GM12874 (cell line): ENCODE results near the gene PDP2.

Source experiments
- TF ChIP-seq, protein P1 (sequence below): IDR thresholded peaks from 2 replicates; pipeline ENCODE4 v1.5.1; 2011; ENCODE audit warnings: low read depth, mild to moderate bottlenecking, control low read depth, low read length, moderate library complexity; ENCODE audit not compliant: insufficient read depth

The PDP2 gene

DNA sequence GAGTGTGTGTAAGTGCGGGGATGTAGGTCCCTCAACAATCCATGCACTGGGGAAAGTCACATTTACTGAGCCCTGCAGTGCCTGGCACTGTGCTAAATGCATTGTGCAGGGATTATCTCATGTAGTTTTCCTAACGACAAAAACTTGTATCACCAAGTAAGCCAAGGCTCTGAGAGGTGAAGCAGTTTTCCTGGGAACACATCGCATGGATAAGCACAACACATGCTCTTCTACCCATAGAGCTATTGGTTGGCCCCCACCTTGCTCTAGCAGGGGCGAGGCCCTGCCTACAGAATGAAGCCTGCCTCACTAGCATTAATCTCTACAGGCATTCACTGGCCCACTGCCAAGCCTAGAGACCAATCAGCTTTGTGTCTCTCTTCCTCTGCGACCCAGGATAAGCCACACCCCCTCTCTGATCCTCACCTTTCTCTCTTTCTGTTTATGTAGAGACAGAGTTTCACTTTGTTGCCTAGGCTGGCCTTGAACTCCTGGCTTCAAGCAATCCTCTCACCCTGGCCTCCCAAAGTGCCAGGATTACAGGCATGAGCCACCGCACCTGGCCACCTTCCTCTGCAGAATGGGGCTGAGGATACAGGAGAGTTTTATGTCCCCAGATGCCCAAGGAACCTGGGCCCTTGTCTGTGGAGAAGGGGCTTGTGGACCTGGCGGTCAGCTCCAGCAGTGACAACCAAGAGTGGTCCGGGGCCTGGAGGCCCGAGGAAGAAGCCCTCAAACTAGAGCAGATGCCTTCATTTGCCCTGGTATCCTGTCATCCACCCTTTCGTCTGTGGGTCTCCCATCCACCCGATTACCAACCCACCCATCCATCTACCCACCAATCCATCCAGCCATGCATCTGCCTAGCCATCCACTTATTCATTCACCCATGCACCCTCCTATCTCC lies 25.6 kb downstream of the PDP2 start:
- TF ChIP-seq, protein P1, sequence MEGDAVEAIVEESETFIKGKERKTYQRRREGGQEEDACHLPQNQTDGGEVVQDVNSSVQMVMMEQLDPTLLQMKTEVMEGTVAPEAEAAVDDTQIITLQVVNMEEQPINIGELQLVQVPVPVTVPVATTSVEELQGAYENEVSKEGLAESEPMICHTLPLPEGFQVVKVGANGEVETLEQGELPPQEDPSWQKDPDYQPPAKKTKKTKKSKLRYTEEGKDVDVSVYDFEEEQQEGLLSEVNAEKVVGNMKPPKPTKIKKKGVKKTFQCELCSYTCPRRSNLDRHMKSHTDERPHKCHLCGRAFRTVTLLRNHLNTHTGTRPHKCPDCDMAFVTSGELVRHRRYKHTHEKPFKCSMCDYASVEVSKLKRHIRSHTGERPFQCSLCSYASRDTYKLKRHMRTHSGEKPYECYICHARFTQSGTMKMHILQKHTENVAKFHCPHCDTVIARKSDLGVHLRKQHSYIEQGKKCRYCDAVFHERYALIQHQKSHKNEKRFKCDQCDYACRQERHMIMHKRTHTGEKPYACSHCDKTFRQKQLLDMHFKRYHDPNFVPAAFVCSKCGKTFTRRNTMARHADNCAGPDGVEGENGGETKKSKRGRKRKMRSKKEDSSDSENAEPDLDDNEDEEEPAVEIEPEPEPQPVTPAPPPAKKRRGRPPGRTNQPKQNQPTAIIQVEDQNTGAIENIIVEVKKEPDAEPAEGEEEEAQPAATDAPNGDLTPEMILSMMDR, result no peak

DNA sequence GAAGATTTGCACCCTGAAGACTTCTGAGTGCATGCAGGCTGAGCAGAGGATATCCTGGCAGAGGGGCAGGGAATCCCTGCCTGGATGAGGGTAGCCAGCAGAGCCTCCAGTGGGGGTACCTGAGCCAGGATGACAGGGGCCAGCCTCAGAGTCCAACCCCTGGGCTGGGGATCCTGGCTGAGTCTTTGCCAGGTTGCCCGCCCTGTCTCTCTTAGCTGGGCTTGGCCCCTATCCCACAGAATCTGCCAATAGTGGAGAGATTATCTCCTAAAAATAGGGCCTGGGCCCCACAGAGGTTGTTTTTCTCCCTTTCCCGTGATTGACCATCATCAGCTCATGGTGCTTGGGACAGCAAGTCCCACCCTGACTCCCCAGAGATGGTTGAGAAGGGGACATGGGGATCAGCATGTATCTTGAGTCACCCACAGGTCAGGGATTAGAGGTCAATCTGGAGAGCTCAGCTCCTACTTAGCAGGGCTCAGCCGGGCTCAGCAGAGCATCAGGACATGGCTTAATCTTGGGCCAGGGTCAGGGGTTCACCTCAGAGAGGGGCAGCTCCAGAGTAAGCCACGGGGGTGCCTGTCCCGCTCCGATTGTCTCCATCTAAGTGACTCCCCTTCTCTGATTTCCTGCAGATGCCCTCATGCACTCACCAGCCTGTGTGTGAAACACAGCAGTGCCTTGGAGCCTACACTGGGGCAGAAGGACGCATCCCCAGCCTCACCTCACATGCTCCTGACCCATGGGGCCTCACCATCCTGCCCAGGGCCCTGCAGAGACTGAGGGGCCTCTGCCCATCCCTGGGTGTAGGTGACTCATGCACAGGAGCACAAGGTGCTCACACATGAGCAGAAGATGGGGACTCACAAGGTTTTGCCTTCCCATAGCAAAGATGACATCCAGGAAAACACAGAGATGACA lies 26.9 kb downstream of the PDP2 start:
- TF ChIP-seq, protein P1, result no peak

DNA sequence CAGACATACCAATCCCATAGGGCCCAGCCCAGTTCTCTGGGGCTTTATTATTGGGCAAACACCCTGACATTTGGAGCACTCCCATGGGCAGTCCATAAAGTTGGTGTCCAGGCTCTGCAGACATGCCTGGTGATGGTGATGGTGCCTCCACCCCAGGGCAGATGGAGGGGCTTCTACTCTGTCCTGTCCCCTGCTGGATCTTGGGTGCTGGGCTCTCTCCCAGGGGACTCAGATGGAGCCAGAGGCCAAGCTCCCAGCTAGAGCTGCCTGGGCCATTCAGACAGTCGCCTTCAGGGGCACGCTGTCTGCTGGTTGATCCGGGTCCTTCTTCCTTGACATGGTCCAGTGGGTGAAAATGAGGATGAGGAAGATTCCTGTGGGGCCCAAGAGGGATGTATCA lies 27.8 kb downstream of the PDP2 start:
- TF ChIP-seq, protein P1, result no peak

DNA sequence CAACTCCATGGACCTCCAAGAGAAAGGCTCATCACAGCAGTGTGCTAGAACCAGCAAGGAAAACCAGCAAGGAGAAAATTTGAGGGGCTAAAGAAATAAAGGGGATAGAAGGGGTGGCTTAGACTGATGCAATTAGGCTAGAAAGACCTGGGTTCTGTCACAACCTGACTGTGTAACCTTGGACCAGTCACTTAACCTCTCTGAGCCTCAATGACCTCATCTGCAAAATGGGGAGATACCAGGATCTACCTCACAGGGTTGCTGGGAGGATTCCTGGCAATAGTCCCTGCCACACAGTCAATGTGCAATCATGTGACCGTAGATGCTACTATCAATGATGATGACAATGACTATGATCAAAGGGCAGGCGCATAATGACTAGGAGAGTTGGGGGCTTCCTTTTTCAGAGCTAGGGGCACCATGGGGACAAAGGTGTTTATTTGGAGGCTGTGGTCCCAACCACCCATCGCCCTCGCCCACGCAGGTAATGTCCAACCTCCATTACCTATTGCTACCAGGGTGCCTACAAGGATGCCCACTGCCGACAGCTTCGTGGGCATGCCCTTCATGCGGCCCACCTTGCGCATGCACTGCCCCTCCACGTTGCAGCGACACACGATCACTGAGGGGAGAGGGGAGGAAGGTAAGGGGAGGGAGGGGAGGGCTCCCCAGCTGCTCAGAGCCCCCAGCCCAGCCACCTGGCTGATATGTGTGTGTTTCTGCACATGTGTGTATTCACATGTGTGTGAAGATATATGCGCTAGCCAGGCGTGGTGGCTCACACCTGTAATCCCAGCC lies 28.6 kb downstream of the PDP2 start:
- TF ChIP-seq, protein P1, result no peak

DNA sequence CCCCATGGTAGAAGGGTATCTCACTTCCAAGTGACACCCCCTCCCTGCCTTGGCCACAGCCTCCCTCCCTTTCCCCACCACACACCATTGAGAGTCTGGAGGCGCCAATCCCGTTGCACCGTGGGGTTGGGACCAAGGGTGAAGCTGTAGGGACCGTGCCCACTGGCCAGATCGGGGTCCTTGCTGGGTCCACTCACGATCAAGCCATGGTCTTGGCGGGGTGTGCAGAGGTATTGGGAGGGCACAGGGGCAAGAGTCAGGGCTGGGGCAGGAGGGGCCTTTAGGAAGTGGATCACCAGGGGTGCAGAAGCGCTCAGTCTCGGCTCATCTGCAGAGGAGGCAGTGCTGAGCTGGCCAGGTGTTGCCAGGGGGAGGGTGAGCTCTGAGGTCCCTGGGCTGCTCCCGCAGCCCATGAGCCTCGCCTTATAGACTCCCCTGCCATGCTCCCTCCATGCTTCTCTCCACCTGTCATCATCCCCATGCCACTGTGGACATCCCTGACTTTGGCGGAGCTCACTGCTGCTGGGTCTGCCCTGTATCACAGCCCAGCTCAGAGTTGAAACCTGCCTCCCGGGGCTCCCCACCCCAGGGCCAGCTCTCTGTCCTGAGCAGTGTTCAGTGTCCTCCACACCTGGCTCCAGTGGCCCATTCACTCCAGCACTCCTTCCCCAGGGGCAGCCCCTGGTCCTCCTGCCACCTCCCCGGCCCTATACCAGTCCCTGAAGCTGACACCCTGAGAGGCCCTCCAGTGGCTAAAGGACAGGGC lies 30.0 kb downstream of the PDP2 start:
- TF ChIP-seq, protein P1, result no peak

DNA sequence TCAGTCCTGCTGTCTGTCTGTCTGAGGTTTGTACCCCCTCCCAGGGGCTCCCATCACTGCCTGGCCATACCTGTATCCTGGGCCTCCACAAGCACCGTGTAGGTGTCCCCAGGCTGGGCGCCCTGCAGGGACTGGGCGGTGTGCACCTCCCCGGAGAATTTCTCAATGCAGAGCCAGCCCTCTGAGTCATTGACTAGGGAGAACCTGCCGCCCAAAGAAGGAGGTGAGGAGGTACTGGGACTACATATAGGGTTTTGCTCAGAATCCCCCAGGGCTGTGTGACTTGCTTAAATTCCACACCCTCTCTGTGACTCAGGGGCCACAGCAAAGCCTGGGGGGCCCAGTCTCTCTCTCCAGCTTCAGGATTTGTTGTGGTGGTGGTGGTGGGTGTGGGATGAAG lies 30.8 kb downstream of the PDP2 start:
- TF ChIP-seq, protein P1, result no peak
